ENCODE results near the gene DENND5B. TPM values are rescaled to one million over a fixed set of nuclear protein-coding genes. Genes with fewer than 3 reads are reported as not detected.

DENND5B gene
- 10 to 100 TPM; 18.8 to 44.4 TPM for total RNA-seq
- polyA plus RNA-seq (ENCODE audit: insufficient read length in 2 of 2): 10 to 100 TPM; 22.2 to 29.0 TPM
- long read RNA-seq, donor 1: 0 reads
- long read RNA-seq, donor 2: 0 reads
- long read RNA-seq, donor 3: 0 reads
- long read RNA-seq, donor 4: 0 reads

GRCh38 chr12:31590642-31591379 lies at the start of gene DENND5B:
TSS of gene DENND5B (minus strand) at chr12:31591136. CDS start at chr12:31590832, 304 bp downstream.
- H3K27ac ChIP-seq (ENCODE audit: low read depth, low read length): peak within 1 kb of the TSS; percentile 85
- peaks cover 4% of the 10 kb centered on the region for H3K4me1 ChIP-seq (ENCODE audit: control insufficient read depth, insufficient read depth, low read length)
- H3K9me3 ChIP-seq (ENCODE audit: control insufficient read depth, insufficient read depth, low read length): no peaks in the 10 kb centered on the region
- no peaks in the 10 kb centered on the region for H3K36me3 ChIP-seq (ENCODE audit: control insufficient read depth, insufficient read depth, low read length)
- no peaks in the 10 kb centered on the region for H3K27me3 ChIP-seq (ENCODE audit: control insufficient read depth, insufficient read depth, low read length)
- peak in 5 of 6 donors; percentile 67 to 95 (median 80) for DNase-seq (ENCODE audit: low read depth in 4 of 6, low spot score in 6 of 6)
- WGBS (ENCODE audit: insufficient coverage): under 1% methylated on average over 112 of the region's 117 CpGs
- peak within 1 kb of the TSS; percentile 80 for H3K4me3 ChIP-seq (ENCODE audit: low read depth, low read length)

GRCh38 chr12:31634620-31635019 lies 43.7 kb upstream of the DENND5B start:
- H3K4me1 ChIP-seq (ENCODE audit: control insufficient read depth, insufficient read depth, low read length): peaks cover 12% of the 10 kb centered on the region
- H3K9me3 ChIP-seq (ENCODE audit: control insufficient read depth, insufficient read depth, low read length): no peaks in the 10 kb centered on the region
- no peaks in the 10 kb centered on the region for H3K27me3 ChIP-seq (ENCODE audit: control insufficient read depth, insufficient read depth, low read length)
- WGBS (ENCODE audit: insufficient coverage): no CpG with 5 or more reads among the region's 1 CpG
- H3K27ac ChIP-seq (ENCODE audit: low read depth, low read length): no peak overlapping the region
- no peak for DNase-seq (ENCODE audit: low read depth in 4 of 6, low spot score in 6 of 6)
- H3K36me3 ChIP-seq (ENCODE audit: control insufficient read depth, insufficient read depth, low read length): no peaks in the 10 kb centered on the region
- H3K4me3 ChIP-seq (ENCODE audit: low read depth, low read length): no peak overlapping the region

DNA sequence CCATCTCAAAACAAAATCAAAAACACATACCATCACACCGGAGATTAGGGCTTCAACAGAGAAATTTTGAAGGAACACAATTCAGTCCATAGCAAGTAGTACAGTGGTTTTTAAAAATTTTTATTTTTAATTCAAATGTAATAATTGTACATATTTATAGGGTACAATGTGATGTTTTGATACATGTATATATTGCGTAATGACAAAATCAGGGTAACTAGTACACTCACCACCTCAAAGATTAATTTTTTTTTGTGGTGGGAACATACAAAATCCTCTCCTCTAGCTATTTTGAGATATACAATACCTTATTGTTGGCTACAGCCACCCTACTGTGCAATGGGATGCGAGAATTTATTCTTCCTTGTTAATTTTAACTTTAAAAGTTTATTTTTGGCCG lies 42.5 kb upstream of the DENND5B start:
- Histone ChIP-seq H3K27ac (ENCODE audit: low read depth, low read length) (no peak overlapping the region), H3K4me3 (ENCODE audit: low read depth, low read length) (no peak overlapping the region), H3K36me3 (ENCODE audit: control insufficient read depth, insufficient read depth, low read length) (no peaks in the 10 kb centered on the region), H3K9me3 (ENCODE audit: control insufficient read depth, insufficient read depth, low read length) (no peaks in the 10 kb centered on the region), H3K4me1 (ENCODE audit: control insufficient read depth, insufficient read depth, low read length) (peaks cover 12% of the 10 kb centered on the region), H3K27me3 (ENCODE audit: control insufficient read depth, insufficient read depth, low read length) (no peaks in the 10 kb centered on the region)
- DNase-seq (ENCODE audit: low read depth in 4 of 6, low spot score in 6 of 6): no peak
- WGBS (ENCODE audit: insufficient coverage): no CpG with 5 or more reads among the region's 4 CpGs

GRCh38 chr12:31631809-31632208 lies 40.9 kb upstream of the DENND5B start:
- Histone ChIP-seq H3K36me3 (ENCODE audit: control insufficient read depth, insufficient read depth, low read length) (no peaks in the 10 kb centered on the region), H3K27ac (ENCODE audit: low read depth, low read length) (no peak overlapping the region), H3K4me3 (ENCODE audit: low read depth, low read length) (no peak overlapping the region), H3K9me3 (ENCODE audit: control insufficient read depth, insufficient read depth, low read length) (no peaks in the 10 kb centered on the region), H3K4me1 (ENCODE audit: control insufficient read depth, insufficient read depth, low read length) (peaks cover 18% of the 10 kb centered on the region), H3K27me3 (ENCODE audit: control insufficient read depth, insufficient read depth, low read length) (no peaks in the 10 kb centered on the region)
- DNase-seq (ENCODE audit: low read depth in 4 of 6, low spot score in 6 of 6): no peak
- 99% methylated on average over 7 of the region's 12 CpGs for WGBS (ENCODE audit: insufficient coverage)

GRCh38 chr12:31631023-31631724 lies 40.2 kb upstream of the DENND5B start:
- H3K27me3 ChIP-seq (ENCODE audit: control insufficient read depth, insufficient read depth, low read length): no peaks in the 10 kb centered on the region
- H3K4me3 ChIP-seq (ENCODE audit: low read depth, low read length): no peak overlapping the region
- peak in 1 of 6 donors; percentile 9 for DNase-seq (ENCODE audit: low read depth in 4 of 6, low spot score in 6 of 6)
- 70% methylated on average over 2 of the region's 6 CpGs for WGBS (ENCODE audit: insufficient coverage)
- H3K36me3 ChIP-seq (ENCODE audit: control insufficient read depth, insufficient read depth, low read length): no peaks in the 10 kb centered on the region
- H3K27ac ChIP-seq (ENCODE audit: low read depth, low read length): no peak overlapping the region
- peaks cover 14% of the 10 kb centered on the region for H3K4me1 ChIP-seq (ENCODE audit: control insufficient read depth, insufficient read depth, low read length)
- H3K9me3 ChIP-seq (ENCODE audit: control insufficient read depth, insufficient read depth, low read length): no peaks in the 10 kb centered on the region

DNA sequence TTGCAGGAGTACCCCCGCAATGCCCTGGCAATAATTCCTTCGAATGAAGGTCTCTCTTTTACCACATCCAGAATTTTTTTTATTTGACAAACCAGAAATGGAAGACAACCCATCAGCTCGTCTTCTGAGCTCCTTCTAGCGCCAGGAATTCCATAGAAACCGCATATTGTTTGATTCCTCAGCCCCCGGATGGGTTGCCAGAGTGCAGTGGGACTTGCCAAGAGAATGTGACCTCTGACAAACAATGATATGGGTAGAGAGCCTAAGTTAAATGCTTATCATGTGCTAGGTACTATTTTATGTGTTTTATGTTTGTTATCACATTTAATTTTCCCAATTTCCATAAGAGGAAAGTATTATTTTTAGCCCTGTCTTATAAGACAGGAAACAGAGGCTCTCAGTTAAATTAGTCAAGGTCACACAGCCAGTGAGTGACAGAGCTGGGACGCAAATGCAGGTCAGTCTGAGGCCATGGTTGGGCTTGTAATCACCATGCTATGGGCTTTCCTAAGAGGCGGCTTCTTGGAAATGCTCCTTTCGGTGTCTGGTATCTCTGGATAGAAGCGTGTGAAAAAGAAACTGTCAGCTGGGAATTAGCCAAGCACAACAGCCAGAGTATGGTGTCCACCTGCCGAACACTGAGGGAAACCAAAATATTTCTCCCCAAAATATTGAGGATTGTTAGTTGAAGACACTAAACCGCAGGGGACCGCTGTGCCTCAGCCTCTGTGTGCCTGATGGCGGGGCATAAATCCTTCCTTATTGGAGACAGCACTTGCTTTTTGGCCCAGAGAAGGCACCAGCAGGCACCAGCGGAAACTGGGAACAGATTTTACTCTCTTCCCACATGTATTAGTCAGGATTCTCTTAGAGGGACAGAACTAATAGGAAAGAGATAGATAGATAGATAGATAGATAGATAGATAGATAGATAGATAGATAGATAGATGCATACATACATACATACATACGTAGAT lies 39.1 kb upstream of the DENND5B start:
- Histone ChIP-seq H3K9me3 (ENCODE audit: control insufficient read depth, insufficient read depth, low read length) (no peaks in the 10 kb centered on the region), H3K4me3 (ENCODE audit: low read depth, low read length) (no peak overlapping the region), H3K4me1 (ENCODE audit: control insufficient read depth, insufficient read depth, low read length) (peaks cover 13% of the 10 kb centered on the region), H3K27me3 (ENCODE audit: control insufficient read depth, insufficient read depth, low read length) (no peaks in the 10 kb centered on the region), H3K36me3 (ENCODE audit: control insufficient read depth, insufficient read depth, low read length) (no peaks in the 10 kb centered on the region), H3K27ac (ENCODE audit: low read depth, low read length) (peak overlapping the region; percentile 29)
- 39% methylated on average over 9 of the region's 16 CpGs for WGBS (ENCODE audit: insufficient coverage)
- peak in 2 of 6 donors; percentile 59 to 75 for DNase-seq (ENCODE audit: low read depth in 4 of 6, low spot score in 6 of 6)

GRCh38 chr12:31627456-31628054 lies 36.6 kb upstream of the DENND5B start:
- peak in 3 of 6 donors; percentile 29 to 67 (median 66) for DNase-seq (ENCODE audit: low read depth in 4 of 6, low spot score in 6 of 6)
- Histone ChIP-seq H3K4me1 (ENCODE audit: control insufficient read depth, insufficient read depth, low read length) (peaks cover 13% of the 10 kb centered on the region), H3K27me3 (ENCODE audit: control insufficient read depth, insufficient read depth, low read length) (no peaks in the 10 kb centered on the region), H3K9me3 (ENCODE audit: control insufficient read depth, insufficient read depth, low read length) (no peaks in the 10 kb centered on the region), H3K27ac (ENCODE audit: low read depth, low read length) (no peak overlapping the region), H3K36me3 (ENCODE audit: control insufficient read depth, insufficient read depth, low read length) (no peaks in the 10 kb centered on the region), H3K4me3 (ENCODE audit: low read depth, low read length) (no peak overlapping the region)
- 20% methylated on average over 4 of the region's 5 CpGs for WGBS (ENCODE audit: insufficient coverage)

DNA sequence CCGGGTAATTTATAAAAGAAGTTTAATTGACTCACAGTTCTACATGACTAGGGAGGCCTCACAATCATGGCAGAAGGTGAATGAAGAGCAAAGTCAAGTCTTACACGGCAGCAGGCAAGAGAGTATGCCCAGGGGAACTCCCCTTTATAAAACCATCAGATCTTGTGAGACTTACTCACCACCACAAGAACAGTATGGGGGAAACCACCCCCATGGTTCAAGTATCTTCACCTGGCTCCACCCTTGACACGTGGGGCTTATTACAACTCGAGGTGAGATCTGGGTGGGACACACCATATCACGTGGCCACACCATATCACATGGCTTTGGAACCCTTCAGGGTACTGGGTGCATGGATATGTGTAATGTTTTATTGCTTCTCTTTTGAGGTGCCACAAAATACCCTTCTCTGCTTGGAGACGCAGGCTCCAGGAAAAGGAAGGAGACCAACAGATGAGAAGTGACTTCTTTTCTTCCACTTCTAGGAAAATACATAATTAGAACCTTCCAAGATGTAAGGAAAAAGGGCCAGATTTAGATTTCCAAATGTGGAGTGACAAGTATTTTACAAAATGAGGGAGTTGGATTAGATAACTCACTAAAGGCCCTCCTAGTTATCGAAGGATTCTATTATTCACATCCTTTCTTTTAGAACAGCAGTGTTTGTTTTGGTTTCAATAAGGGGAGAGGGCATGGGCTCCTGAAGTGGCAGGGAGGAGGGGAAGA lies 35.5 kb upstream of the DENND5B start:
- no peaks in the 10 kb centered on the region for H3K36me3 ChIP-seq (ENCODE audit: control insufficient read depth, insufficient read depth, low read length)
- no peak for DNase-seq (ENCODE audit: low read depth in 4 of 6, low spot score in 6 of 6)
- H3K4me1 ChIP-seq (ENCODE audit: control insufficient read depth, insufficient read depth, low read length): peaks cover 13% of the 10 kb centered on the region
- no peaks in the 10 kb centered on the region for H3K27me3 ChIP-seq (ENCODE audit: control insufficient read depth, insufficient read depth, low read length)
- H3K27ac ChIP-seq (ENCODE audit: low read depth, low read length): no peak overlapping the region
- WGBS (ENCODE audit: insufficient coverage): 100% methylated on average over 1 of the region's 7 CpGs
- H3K4me3 ChIP-seq (ENCODE audit: low read depth, low read length): no peak overlapping the region
- H3K9me3 ChIP-seq (ENCODE audit: control insufficient read depth, insufficient read depth, low read length): no peaks in the 10 kb centered on the region
